Rectal smooth muscle tissue (tissue), 1 donor: ENCODE results near the gene GPC1.

Source experiments
- H3K27ac ChIP-seq: one replicate; pipeline ENCODE4 v1.7.0; 2013; ENCODE audit warnings: low read depth, low read length, inconsistent platforms
- H3K27me3 ChIP-seq: one replicate; pipeline ENCODE4 v1.7.0; 2013; ENCODE audit warnings: low read length; ENCODE audit not compliant: control insufficient read depth, insufficient read depth
- H3K36me3 ChIP-seq: one replicate; pipeline ENCODE4 v1.7.0; 2013; ENCODE audit warnings: low read length; ENCODE audit not compliant: control insufficient read depth, insufficient read depth
- H3K4me1 ChIP-seq: one replicate; pipeline ENCODE4 v1.7.0; 2013; ENCODE audit warnings: low read length; ENCODE audit not compliant: control insufficient read depth, insufficient read depth
- H3K4me3 ChIP-seq: one replicate; pipeline ENCODE4 v1.7.0; 2013; ENCODE audit warnings: low read length
- H3K9ac ChIP-seq: one replicate; pipeline ENCODE4 v1.7.0; 2013; ENCODE audit warnings: low read length

The GPC1 gene

DNA sequence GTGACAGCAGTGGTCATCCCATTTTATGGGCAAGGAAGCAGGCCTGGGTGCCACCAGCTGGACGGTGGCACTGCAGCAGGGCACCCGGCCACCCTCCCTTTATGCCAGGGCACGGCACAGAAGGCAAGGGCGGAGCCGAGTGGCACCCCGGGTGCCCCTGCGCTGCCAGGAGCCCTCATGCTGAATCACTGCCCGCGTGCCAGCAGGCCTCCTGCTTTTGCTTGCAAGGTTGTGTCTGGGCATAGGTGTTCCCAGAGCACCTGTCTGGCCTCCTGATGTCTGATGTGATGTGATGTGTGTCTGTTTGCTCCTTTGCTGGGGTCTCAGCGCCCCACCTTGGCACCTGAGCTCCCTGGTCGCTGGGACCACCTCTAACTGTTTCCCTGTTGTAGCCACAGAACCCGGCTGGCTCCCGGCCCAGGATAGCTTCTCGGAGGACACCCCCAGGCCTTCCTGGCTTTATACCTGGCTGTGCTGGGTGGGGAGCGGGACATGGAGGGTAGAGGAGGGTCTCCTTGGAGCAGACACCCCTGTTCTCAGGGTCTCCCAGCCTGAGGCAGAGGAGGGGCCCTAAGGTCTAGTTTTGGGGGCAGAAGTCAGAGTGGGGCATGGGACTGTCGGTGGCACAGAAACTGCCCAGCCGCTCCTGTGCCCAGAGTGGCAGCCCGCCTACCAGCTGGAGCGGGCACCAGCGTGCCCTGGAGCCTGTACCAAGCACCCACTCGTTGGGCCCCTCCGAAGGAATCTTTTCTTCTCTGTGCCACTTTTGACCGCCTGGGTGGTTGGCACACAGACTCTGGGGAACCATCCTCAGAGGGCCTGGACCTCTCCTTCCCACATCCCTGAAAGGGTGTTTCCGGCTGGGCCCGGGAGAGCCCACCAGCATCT, 3.6 kb downstream of the GPC1 start:
- H3K4me1 ChIP-seq, result peaks cover 18% of the 10 kb centered on the region
- H3K9ac ChIP-seq, result no peak overlapping the region
- H3K27ac ChIP-seq, result no peak overlapping the region
- no peaks in the 10 kb centered on the region for H3K27me3 ChIP-seq
- H3K4me3 ChIP-seq, result no peak overlapping the region
- no peaks in the 10 kb centered on the region for H3K36me3 ChIP-seq

DNA sequence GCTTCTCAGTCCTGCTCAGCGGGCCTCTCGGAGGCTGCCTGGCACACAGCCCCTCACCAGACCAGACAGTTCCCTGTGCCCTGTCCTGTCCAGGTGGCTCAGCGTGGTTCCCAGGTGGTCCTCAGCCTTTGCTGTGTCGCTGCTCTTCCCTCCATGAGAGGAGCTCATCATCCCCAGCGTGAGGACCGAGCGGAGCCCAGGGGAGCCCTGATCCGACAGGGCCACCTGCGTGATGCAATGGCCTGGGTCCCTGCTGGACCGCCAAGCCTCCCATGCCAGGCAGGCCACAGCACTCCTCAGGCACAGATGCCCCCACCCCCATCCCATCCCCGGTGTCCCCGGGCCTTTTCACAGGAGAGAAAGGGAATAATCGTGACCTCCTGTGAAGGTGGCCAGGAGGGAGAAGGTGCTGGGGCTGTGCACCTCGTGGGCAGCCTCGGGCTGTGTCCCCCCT, 4.3 kb downstream of the GPC1 start:
- Histone ChIP-seq H3K4me3 (no peak overlapping the region), H3K27ac (no peak overlapping the region), H3K27me3 (no peaks in the 10 kb centered on the region), H3K4me1 (peaks cover 15% of the 10 kb centered on the region), H3K9ac (no peak overlapping the region), H3K36me3 (no peaks in the 10 kb centered on the region)

DNA sequence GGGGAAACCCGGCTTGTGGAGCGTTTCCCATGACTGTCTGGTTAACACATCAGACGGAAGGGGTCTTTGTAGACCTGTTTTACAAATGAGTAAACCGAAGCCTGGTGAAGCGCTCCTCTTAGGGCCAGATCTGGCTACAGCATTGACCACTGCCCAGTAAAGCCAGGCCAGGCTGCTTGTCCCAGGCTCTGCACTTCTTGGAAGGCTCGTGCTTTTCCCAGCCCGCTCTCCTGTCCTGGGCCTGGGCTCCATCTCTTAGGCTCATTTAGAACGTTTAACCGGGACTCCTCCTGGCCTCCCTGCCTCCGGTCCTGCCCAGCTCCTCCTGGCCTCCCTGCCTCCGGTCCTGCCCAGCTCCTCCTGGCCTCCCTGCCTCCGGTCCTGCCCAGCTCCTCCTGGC, 4.8 kb downstream of the GPC1 start:
- H3K36me3 ChIP-seq, result no peaks in the 10 kb centered on the region
- no peaks in the 10 kb centered on the region for H3K27me3 ChIP-seq
- H3K4me1 ChIP-seq, result peaks cover 15% of the 10 kb centered on the region
- no peak overlapping the region for H3K4me3 ChIP-seq
- no peak overlapping the region for H3K27ac ChIP-seq
- H3K9ac ChIP-seq, result no peak overlapping the region

DNA sequence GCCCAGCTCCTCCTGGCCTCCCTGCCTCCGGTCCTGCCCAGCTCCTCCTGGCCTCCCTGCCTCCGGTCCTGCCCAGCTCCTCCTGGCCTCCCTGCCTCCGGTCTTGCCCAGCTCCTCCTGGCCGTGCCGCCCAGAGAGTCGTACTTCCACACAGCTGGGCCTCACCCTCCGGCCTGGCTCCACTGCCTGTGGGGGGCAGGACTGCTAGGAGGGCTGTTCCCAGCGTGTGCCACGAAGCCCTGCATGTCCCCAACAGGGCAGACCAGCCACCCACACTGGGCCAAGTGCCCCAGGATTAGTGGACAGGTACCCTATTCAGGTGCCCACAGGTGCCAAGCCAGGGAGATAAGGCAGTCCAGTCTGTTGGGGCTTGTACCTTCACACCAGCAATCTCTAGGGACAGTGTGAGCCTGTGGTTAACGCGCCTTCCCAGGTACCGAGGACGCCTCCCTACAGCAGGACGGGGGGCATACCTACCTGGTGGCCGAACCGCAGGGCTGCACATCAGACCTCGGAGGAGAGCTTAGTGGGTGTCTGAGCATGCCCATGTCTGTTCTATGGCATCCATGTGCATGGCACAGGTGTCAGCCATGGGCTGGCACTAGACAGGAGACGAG, 5.3 kb downstream of the GPC1 start:
- Histone ChIP-seq H3K27me3 (no peaks in the 10 kb centered on the region), H3K9ac (no peak overlapping the region), H3K27ac (no peak overlapping the region), H3K36me3 (no peaks in the 10 kb centered on the region), H3K4me1 (peaks cover 15% of the 10 kb centered on the region), H3K4me3 (no peak overlapping the region)

DNA sequence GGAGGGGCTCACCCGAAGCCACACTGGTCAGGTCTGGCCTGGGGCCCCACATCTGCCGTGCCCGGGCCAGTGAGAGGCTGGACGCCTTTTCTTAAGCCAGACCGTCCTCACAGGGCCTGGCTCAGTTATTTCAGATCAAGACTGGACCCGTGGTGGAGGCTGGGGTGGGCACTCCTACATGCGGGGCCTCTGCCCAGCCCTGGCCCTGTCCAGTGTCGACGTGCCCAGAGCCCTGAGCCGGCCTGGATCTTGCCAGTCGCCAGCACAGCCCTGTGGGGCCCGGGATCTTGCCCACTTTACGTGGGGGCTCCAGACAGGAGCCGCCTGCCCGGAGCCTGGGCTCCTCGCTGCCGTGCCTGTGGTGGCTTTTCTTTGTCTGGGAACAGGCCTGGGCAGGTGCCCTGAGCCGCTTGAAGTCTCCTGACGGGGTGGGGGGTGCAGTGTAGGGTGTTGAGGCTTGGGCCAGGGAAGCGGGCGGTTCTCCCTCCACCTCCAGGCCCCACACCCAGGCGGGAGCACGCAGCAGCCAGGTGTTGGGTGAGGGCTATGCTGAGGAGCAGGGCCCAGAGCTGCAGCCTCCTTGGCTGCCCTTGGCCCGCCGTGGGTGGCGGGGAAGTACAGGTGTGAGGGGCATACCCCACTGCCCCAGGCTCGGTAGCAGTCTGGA, 6.0 kb downstream of the GPC1 start:
- Histone ChIP-seq H3K9ac (no peak overlapping the region), H3K4me3 (no peak overlapping the region), H3K36me3 (no peaks in the 10 kb centered on the region), H3K4me1 (peaks cover 15% of the 10 kb centered on the region), H3K27ac (no peak overlapping the region), H3K27me3 (no peaks in the 10 kb centered on the region)

DNA sequence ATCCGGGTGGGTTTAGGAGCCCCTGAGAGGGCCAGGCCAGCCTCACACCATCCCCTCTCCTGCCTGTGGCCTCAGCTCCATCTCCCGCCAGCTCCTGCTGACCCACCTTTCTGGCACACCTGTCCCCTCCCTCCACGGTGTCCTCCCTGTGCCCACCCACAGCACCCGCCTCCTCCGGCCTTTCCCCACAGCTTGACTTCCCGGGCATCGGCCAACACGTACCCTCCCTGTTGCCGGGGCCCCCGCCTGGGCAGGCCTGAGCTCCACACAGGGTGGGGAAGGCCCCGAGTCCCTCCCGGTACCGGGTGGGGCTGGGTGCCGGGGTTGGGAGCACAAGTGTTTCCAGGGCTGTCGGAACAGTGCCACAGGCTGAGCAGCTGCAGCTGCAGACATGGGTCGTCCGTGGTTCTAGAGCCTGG, 6.5 kb downstream of the GPC1 start:
- no peak overlapping the region for H3K4me3 ChIP-seq
- H3K27ac ChIP-seq, result no peak overlapping the region
- H3K9ac ChIP-seq, result no peak overlapping the region
- H3K27me3 ChIP-seq, result no peaks in the 10 kb centered on the region
- H3K4me1 ChIP-seq, result peaks cover 13% of the 10 kb centered on the region
- no peaks in the 10 kb centered on the region for H3K36me3 ChIP-seq

DNA sequence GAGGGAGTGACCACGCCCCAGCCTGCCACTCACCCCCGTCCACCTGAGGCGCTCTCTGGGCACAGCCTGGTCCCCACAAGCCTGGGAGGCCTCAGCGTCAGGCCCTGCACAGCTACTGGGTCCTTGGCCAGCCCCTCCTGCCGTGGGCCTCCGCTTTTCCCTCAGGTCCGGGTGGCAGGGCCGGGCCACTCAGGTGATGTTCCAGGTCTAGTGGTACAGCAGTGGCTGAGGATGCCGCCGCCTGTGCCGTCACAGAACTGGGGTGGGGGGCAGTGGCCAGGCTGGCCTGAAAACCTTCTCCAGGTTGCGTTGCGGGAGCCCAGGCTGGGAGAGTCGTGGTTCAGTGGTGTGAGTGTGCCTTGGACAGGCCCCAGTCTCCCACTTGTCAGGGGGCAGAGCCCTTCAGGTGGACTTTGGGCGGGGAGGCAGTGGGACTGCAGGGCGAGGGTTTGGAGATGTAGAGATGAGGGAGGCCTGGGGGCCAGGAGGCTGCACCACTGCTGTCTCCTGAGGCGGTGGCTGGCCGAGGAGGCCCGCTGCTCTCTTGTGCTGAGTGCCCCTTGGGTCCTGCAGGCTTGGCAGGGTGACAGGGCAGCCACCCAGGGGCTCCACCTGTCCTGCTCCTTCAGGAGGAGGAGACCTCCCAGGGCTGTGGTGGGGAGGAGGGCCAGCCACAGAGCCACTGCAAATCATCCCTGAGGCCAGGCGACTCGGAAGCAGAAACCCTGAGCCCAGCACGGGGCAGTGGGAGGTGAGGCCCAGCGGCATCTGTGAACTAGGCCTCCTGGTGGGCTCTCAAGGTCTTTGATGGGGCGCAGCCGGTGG, 7.6 kb downstream of the GPC1 start:
- Histone ChIP-seq H3K27me3 (no peaks in the 10 kb centered on the region), H3K4me3 (no peak overlapping the region), H3K9ac (no peak overlapping the region), H3K36me3 (no peaks in the 10 kb centered on the region), H3K27ac (no peak overlapping the region), H3K4me1 (peaks cover 5% of the 10 kb centered on the region)

DNA sequence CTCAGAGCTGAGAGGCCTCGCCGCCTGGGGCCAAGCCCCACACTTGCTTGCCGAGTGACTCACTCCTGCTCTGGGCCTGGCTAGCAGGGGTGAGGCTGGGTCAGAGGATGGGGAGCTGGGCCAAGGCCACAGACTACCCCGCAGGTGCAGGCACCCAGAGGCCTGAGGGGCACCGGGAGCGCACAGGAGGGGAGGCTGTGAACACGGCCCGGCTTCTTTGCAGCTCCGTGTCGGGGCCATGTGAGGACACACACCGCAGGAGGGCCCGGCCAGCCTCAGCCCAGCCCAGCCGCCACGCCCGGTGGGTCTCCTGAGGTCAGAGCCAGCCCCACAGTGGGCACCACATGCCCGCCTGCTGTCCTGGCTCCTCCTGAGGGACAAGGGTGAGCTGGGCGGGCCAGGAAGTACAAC, 8.4 kb downstream of the GPC1 start:
- Histone ChIP-seq H3K27ac (no peak overlapping the region), H3K4me1 (no peaks in the 10 kb centered on the region)

DNA sequence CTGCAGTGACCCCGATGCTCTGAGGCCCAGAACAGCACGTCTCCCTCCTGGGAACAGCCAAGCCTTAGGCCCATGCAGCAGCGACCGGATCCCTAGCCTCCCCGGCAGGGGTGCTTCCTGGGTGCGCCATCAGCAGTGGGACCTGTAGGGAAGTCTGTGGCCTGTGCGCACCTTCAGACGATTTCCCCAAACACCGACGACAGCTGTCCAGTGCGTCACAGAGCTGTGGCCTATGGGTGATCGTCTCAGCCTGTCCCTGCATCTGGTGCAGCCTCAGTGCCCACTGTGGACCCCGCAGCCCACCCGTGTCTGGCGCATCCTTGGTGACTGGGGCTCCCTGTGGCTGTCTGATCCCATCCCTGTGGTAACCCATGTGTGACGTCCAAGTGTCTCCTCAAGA, 9.0 kb downstream of the GPC1 start:
- Histone ChIP-seq H3K36me3 (no peaks in the 10 kb centered on the region), H3K9ac (no peak overlapping the region), H3K27ac (no peak overlapping the region), H3K27me3 (no peaks in the 10 kb centered on the region), H3K4me3 (no peak overlapping the region), H3K4me1 (no peaks in the 10 kb centered on the region)

More for the DNA sequence above, 8.4 kb downstream of the GPC1 start:
- no peak overlapping the region for H3K9ac ChIP-seq
- H3K27me3 ChIP-seq, result no peaks in the 10 kb centered on the region
- H3K4me3 ChIP-seq, result no peak overlapping the region
- no peaks in the 10 kb centered on the region for H3K36me3 ChIP-seq

DNA sequence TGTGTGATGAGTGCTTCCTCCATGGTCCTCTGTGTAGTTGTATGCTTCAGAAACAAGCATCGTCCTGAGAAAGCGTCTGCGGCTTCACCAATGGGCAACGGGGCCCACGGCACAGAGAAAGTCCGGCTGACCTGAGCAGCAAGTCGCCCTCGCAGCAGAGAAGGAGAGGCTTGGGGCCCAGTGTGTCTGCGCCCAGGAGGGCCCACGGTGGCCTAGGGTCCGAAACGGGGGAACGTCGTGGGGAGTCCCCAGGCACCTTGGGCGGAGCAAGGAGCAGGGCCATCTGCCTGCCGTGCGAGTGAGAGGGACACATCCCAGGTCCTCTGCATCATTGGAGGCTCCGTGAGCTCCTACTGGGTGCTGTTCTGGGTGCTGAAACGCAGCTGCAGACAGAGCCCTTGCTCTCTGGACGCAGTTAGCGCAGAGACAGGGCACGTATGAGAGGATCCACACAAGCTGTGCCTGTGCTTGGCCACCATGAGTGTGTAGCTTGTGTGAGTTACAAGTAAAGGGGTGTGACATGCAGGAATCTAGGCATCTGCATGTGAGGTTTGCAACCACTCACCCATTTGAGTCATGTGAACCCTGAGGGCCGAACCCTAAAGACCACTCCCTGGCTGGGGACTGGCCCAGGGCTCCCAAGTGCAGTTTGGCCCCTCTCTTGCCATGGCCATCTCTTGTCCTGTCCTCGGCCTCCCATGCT, 10.6 kb downstream of the GPC1 start:
- no peaks in the 10 kb centered on the region for H3K27me3 ChIP-seq
- no peak overlapping the region for H3K27ac ChIP-seq
- no peak overlapping the region for H3K4me3 ChIP-seq
- no peaks in the 10 kb centered on the region for H3K36me3 ChIP-seq
- no peak overlapping the region for H3K9ac ChIP-seq
- no peaks in the 10 kb centered on the region for H3K4me1 ChIP-seq

DNA sequence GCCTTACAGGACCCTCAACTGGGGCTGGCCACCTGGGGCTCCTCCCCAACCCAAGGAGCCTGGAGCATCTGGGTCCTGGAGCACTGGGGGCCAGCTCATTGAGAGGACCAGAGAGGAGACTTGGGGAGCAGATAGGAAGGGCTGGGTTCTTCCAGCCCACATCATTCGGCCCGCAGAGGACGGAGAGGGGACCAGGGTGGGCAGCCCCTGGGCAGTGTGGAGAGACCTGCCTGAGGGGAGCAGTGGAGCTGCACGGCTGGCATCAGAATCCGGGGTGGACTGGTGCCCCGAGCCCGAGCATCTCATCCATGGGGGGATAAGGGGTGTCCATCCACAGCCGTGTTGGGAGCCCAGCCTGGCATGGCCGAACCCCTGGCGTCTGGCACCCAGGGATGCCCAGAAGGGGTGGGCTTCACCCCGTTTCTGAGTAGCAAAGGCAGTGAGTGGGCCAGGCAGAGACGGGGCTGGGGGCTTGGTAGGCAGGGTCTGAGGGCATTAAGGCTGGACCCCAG, 11.3 kb downstream of the GPC1 start:
- Histone ChIP-seq H3K4me1 (peaks cover 4% of the 10 kb centered on the region), H3K27me3 (no peaks in the 10 kb centered on the region), H3K4me3 (no peak overlapping the region), H3K27ac (no peak overlapping the region), H3K36me3 (no peaks in the 10 kb centered on the region), H3K9ac (no peak overlapping the region)
